Measurements from ENCODE around the gene SLC2A9. TPM values are rescaled to one million over a fixed set of nuclear protein-coding genes. Genes with fewer than 3 reads are reported as not detected.

Gene SLC2A9
- total RNA-seq, 1 experiment from 2014 or later: 33.3 TPM

DNA sequence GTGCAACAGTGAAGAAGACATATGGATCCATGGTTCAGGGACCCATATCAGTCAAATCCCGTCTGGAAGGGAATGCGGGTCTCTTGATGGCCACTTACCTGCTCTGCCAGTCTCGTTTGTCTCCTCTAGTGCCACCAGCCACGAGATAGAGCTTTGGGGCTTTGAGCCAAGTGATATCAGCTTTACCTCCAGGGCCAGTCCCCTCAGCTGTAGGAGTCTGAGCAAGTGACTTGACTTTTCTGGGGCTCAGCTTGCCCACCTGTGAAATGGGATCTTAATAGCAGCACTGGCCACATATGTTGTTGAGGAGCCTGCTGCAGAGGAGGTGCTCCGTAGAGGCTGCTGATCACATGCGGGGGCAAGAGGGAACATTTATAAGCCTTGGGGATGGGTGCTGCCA, 1.2 kb downstream of the SLC2A9 start:
- ChIA-PET POLR2A (interaction anchor here (1.0 to 4.4 kb wide), 6 partner anchors 11 to 87 kb away, joined by 3 to 31 read pairs (median 5); no protein-coding TSS in a partner anchor), CTCF (interaction anchor here (0.6 to 2.3 kb wide), 8 partner anchors 13 to 535 kb away, joined by 3 to 15 read pairs (median 6); no protein-coding TSS in a partner anchor)
- intact Hi-C loops (cut with micrococcal nuclease): no loop called here
- H3K4me3 Mint-ChIP-seq (ENCODE audit: unreplicated experiment): peak overlapping the region; percentile 80
- peaks cover 13% of the 10 kb centered on the region for H3K36me3 Mint-ChIP-seq (ENCODE audit: insufficient read depth, unreplicated experiment)
- no TSS peak for BruUV-seq (replicated peaks)
- DNase-seq (ENCODE audit: unreplicated experiment): no peak
- no peaks in the 10 kb centered on the region for H3K27me3 Mint-ChIP-seq (ENCODE audit: insufficient read depth, unreplicated experiment)
- no peaks in the 10 kb centered on the region for H3K9me3 Mint-ChIP-seq (ENCODE audit: unreplicated experiment)
- H3K27ac Mint-ChIP-seq (ENCODE audit: low read depth, unreplicated experiment): peak overlapping the region; percentile 97
- no peak for TF ChIP-seq CTCF (IDR thresholded peaks at IDR 0.05; ENCODE audit: unreplicated experiment)
- H3K4me1 Mint-ChIP-seq (ENCODE audit: insufficient read depth, unreplicated experiment): peaks cover 51% of the 10 kb centered on the region

DNA sequence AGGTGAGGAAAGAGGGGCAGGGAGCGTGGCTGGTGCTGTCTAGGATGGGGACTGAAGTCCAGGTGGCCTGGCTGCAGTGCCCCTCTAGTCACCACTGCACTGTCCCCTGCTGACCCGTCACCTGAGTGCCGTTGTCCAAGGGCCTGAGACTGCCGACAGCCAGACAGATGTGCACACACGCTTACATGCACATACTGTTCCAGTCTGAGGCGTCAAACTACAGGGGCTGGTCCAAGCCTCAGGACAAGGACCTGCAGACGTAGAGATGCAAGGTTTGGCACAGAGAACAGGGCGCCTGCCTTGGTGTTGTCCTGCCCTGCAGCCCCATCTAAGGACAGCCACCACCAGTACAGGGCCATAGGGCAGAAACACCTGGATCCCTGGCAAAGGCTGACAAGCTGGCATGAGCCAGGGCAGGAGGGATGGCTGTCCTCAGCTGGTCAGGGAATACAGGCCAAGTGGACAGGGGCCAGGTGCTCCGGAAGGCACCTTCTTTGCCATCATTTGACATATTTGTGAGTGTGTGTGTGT, 1.7 kb downstream of the SLC2A9 start:
- DNase-seq (ENCODE audit: unreplicated experiment): no peak
- ChIA-PET CTCF (interaction anchor here (0.6 to 2.3 kb wide), 27 partner anchors 10 to 1093 kb away, joined by 3 to 15 read pairs (median 4); no protein-coding TSS in a partner anchor), POLR2A (interaction anchor here (0.7 to 4.4 kb wide), 11 partner anchors 12 to 1564 kb away, joined by 3 to 31 read pairs (median 4); no protein-coding TSS in a partner anchor)
- Mint-ChIP-seq H3K27me3 (ENCODE audit: insufficient read depth, unreplicated experiment) (no peaks in the 10 kb centered on the region), H3K4me3 (ENCODE audit: unreplicated experiment) (peak overlapping the region; percentile 80), H3K9me3 (ENCODE audit: unreplicated experiment) (no peaks in the 10 kb centered on the region), H3K27ac (ENCODE audit: low read depth, unreplicated experiment) (peak overlapping the region; percentile 97), H3K4me1 (ENCODE audit: insufficient read depth, unreplicated experiment) (peaks cover 51% of the 10 kb centered on the region), H3K36me3 (ENCODE audit: insufficient read depth, unreplicated experiment) (peaks cover 13% of the 10 kb centered on the region)
- no TSS peak for BruUV-seq (replicated peaks)
- intact Hi-C loops (cut with micrococcal nuclease): loop anchor here (2.0 to 5.0 kb wide), 4 partner anchors 317 to 867 kb away; no protein-coding TSS in a partner anchor
- no peak for TF ChIP-seq CTCF (IDR thresholded peaks at IDR 0.05; ENCODE audit: unreplicated experiment)

DNA sequence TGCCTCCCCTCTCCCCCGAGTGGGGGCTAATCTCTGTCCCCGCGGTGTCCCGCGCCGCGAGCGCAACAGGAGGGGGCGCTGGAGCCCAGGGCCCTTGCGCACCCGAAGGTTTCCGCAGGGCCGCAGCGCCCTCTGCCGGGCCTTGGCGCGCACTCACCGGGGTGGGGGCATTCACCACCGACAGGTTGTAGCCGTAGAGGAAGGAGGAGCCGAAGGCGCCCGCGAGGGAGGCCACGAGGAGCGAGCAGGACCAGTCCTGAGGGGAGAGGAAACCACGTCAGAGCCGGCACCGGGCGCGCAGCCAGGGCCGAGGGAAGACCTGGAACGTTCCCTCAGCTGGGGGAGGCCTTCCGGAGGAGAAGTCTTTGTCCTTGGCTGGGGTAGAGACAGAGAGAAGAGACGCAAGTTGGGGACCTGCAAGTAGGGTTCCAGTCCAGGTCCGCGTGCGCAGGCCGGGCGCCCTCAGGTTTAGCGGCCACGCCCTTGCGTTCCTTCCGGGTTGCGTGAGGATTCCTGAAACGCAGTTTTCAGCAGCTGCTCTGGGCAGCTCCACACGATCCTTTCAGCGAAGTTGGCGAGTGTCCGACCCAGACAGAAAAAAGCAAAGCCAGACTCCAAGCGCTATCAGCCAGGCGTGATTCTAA, 2.4 kb downstream of the SLC2A9 start:
- peaks cover 13% of the 10 kb centered on the region for H3K36me3 Mint-ChIP-seq (ENCODE audit: insufficient read depth, unreplicated experiment)
- peak; percentile 99 for TF ChIP-seq CTCF (IDR thresholded peaks at IDR 0.05; ENCODE audit: unreplicated experiment)
- POLR2A ChIA-PET: interaction anchor here (0.7 to 4.4 kb wide), 7 partner anchors 12 to 1565 kb away, joined by 3 to 31 read pairs (median 5); no protein-coding TSS in a partner anchor
- DNase-seq (ENCODE audit: unreplicated experiment): peak; percentile 98
- CTCF ChIA-PET: interaction anchor here (0.6 to 1.7 kb wide), 24 partner anchors 9 to 1093 kb away, joined by 3 to 10 read pairs (median 3); no protein-coding TSS in a partner anchor
- peak overlapping the region; percentile 80 for H3K4me3 Mint-ChIP-seq (ENCODE audit: unreplicated experiment)
- H3K27me3 Mint-ChIP-seq (ENCODE audit: insufficient read depth, unreplicated experiment): no peaks in the 10 kb centered on the region
- H3K9me3 Mint-ChIP-seq (ENCODE audit: unreplicated experiment): no peaks in the 10 kb centered on the region
- H3K4me1 Mint-ChIP-seq (ENCODE audit: insufficient read depth, unreplicated experiment): peaks cover 48% of the 10 kb centered on the region
- peak overlapping the region; percentile 97 for H3K27ac Mint-ChIP-seq (ENCODE audit: low read depth, unreplicated experiment)
- intact Hi-C loops (cut with micrococcal nuclease): loop anchor here (1.0 to 5.0 kb wide), 5 partner anchors 44 to 867 kb away; no protein-coding TSS in a partner anchor
- TSS peak; percentile 50 for BruUV-seq (replicated peaks)

All from MCF 10A (cell line).